BLaER1 (cell line): ENCODE measurements around the gene CAPN3.
A peak's percentile ranks its signal among the peaks of the same experiment; 100 is the strongest.

Experiments used
- H3K27ac ChIP-seq: shearing (Covaris generic); formaldehyde crosslinking; 2 replicates; pipeline ENCODE4 v1.8.1; 2022
- H3K27me3 ChIP-seq: shearing (Covaris generic); formaldehyde crosslinking; 2 replicates; pipeline ENCODE4 v1.8.1; 2022
- H3K36me3 ChIP-seq: shearing (Covaris generic); formaldehyde crosslinking; 2 replicates; pipeline ENCODE4 v1.8.1; 2022
- H3K4me1 ChIP-seq: shearing (Covaris generic); formaldehyde crosslinking; 2 replicates; pipeline ENCODE4 v1.8.1; 2022
- H3K4me2 ChIP-seq: shearing (Covaris generic); formaldehyde crosslinking; 2 replicates; pipeline ENCODE4 v1.8.1; 2022
- H3K4me3 ChIP-seq: shearing (Covaris generic); formaldehyde crosslinking; 2 replicates; pipeline ENCODE4 v1.8.1; 2022
- H3K9ac ChIP-seq: shearing (Covaris generic); formaldehyde crosslinking; 2 replicates; pipeline ENCODE4 v1.8.1; 2022
- H3K9me3 ChIP-seq: shearing (Covaris generic); formaldehyde crosslinking; 2 replicates; pipeline ENCODE4 v1.8.1; 2022
- H4K20me1 ChIP-seq: shearing (Covaris generic); formaldehyde crosslinking; 2 replicates; pipeline ENCODE4 v1.8.1; 2022
- Cebpa-rat ChIP-seq: shearing (Covaris generic); IDR thresholded peaks from 2 replicates; pipeline ENCODE4 v1.8.1; 2022

CAPN3 gene

GRCh38 chr15:42367041-42367440 is 7.7 kb downstream of the CAPN3 start:
- Histone ChIP-seq H3K4me2 (peak overlapping the region; percentile 33), H3K27me3 (no peaks in the 10 kb centered on the region), H3K4me1 (peaks cover 11% of the 10 kb centered on the region), H3K9me3 (peaks cover 4% of the 10 kb centered on the region; the same call in 1 of the 2 replicates), H3K9ac (no peak overlapping the region), H4K20me1 (no peaks in the 10 kb centered on the region), H3K36me3 (no peaks in the 10 kb centered on the region), H3K27ac (no peak overlapping the region), H3K4me3 (no peak overlapping the region)
- no peak for TF ChIP-seq Cebpa-rat

- Histone ChIP-seq H3K36me3 (no peaks in the 10 kb centered on the region), H3K9ac (no peak overlapping the region), H3K4me1 (peaks cover 11% of the 10 kb centered on the region), H3K9me3 (peaks cover 4% of the 10 kb centered on the region; the same call in 1 of the 2 replicates), H4K20me1 (no peaks in the 10 kb centered on the region), H3K27me3 (no peaks in the 10 kb centered on the region), H3K4me2 (no peak overlapping the region), H3K27ac (no peak overlapping the region), H3K4me3 (no peak overlapping the region)
- no peak for TF ChIP-seq Cebpa-rat
Observed at GRCh38 chr15:42368096-42368495, 8.8 kb downstream of the CAPN3 start.

DNA sequence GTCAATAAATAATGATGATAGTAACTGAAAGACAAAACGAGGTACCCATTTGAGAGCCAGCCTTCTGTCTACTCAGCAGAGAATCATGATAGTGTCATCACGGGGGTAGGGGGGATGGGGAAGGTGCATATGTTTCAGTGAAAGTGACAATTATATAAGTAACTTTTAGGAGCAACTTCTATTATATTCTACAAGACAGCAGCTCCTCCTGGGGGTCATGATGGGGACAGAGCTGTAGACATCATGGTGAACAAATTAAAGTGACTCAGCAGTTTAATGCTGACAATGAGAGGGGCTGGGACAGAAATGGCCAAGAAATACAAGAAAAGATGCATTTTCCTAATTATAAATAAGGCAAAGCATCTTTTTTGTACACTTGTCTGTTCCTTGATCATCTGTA is 11.8 kb downstream of the CAPN3 start:
- no peak for TF ChIP-seq Cebpa-rat
- H3K9me3 ChIP-seq, result peaks cover 4% of the 10 kb centered on the region; the same call in 1 of the 2 replicates

DNA sequence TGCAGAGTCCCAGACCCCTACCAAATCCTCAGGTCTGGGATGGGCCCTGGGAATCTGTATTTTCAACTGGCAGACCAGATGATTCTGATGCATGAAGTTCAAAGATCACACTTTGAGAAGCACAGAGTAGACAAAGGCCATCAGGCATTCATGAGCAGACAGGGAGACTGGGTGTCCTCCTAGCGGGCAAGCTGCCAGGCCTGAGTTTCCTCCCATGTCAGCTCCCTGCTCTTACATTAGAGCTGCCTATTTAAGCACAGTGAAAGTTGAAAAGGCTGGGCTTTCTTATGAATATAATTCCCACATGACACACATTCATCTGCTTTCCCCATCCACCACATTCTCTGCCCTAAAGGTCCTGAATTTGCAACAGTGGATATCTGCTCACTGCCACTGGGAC is 14.0 kb downstream of the CAPN3 start:
- no peak overlapping the region for H3K4me3 ChIP-seq
- H3K9me3 ChIP-seq, result peaks cover 17% of the 10 kb centered on the region
- H3K4me1 ChIP-seq, result no peaks in the 10 kb centered on the region
- H3K36me3 ChIP-seq, result peaks cover 5% of the 10 kb centered on the region; the same call in 1 of the 2 replicates
- no peak for TF ChIP-seq Cebpa-rat
- H3K27me3 ChIP-seq, result no peaks in the 10 kb centered on the region
- H3K4me2 ChIP-seq, result no peak overlapping the region
- no peak overlapping the region for H3K27ac ChIP-seq
- no peaks in the 10 kb centered on the region for H4K20me1 ChIP-seq
- H3K9ac ChIP-seq, result no peak overlapping the region

More for the DNA sequence above, 11.8 kb downstream of the CAPN3 start:
- no peak overlapping the region for H3K4me2 ChIP-seq
- H3K4me1 ChIP-seq, result peaks cover 11% of the 10 kb centered on the region
- H4K20me1 ChIP-seq, result no peaks in the 10 kb centered on the region
- no peaks in the 10 kb centered on the region for H3K36me3 ChIP-seq
- H3K27ac ChIP-seq, result no peak overlapping the region
- no peaks in the 10 kb centered on the region for H3K27me3 ChIP-seq
- H3K9ac ChIP-seq, result no peak overlapping the region
- no peak overlapping the region for H3K4me3 ChIP-seq

- Histone ChIP-seq H3K9me3 (peaks cover 22% of the 10 kb centered on the region), H4K20me1 (no peaks in the 10 kb centered on the region), H3K4me1 (no peaks in the 10 kb centered on the region), H3K27ac (no peak overlapping the region), H3K36me3 (peaks cover 5% of the 10 kb centered on the region; the same call in 1 of the 2 replicates), H3K4me3 (no peak overlapping the region), H3K4me2 (no peak overlapping the region), H3K9ac (no peak overlapping the region), H3K27me3 (no peaks in the 10 kb centered on the region)
- TF ChIP-seq Cebpa-rat, result no peak
Observed at GRCh38 chr15:42373936-42374335, 14.6 kb downstream of the CAPN3 start.

DNA sequence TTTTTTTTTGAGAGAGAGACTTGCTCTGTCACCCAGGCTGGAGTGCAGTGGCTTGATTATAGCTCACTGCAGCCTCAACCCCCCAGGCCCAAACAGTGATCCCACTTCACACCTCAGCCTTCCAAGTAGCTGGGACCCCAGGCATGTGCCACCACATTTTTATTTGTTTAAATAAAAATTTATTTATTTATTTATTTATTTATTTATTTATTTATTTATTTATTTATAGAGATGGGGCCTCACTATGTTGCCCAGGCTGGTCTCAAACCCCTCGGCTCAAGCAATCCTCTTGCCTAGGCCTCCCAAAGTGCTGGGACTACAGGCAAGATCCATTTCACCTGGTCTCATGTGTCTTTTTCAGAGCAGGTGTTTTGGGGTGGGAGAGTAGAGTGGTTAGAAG is 15.5 kb downstream of the CAPN3 start:
- Histone ChIP-seq H3K27me3 (no peaks in the 10 kb centered on the region), H3K4me1 (no peaks in the 10 kb centered on the region), H3K36me3 (peaks cover 5% of the 10 kb centered on the region; the same call in 1 of the 2 replicates), H4K20me1 (no peaks in the 10 kb centered on the region), H3K9me3 (peaks cover 23% of the 10 kb centered on the region), H3K4me2 (no peak overlapping the region), H3K4me3 (no peak overlapping the region), H3K9ac (no peak overlapping the region), H3K27ac (no peak overlapping the region)
- TF ChIP-seq Cebpa-rat, result no peak

DNA sequence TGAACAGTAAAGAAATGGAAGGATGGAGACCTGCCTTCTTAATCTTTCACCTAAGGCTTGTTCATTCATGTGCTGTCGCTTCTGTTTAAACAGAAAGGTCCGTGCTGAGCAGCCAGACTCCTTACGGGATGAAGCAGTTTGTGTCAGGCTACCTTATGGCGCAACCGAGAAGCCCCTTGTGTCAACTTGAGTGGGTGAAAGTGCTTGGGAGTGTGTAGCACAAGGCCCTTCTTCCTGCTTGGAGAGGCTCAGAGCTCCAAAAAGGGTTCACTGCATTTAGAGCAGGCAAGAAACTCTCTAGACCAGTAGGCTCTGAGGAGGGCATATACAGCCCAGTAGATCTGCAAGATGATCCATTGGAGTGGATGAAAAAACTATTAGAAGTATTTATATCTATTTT is 16.0 kb downstream of the CAPN3 start:
- no peak overlapping the region for H3K4me3 ChIP-seq
- no peak overlapping the region for H3K9ac ChIP-seq
- H3K27me3 ChIP-seq, result no peaks in the 10 kb centered on the region
- H3K9me3 ChIP-seq, result peaks cover 23% of the 10 kb centered on the region
- H3K27ac ChIP-seq, result no peak overlapping the region
- peaks cover 5% of the 10 kb centered on the region; the same call in 1 of the 2 replicates for H3K36me3 ChIP-seq
- no peak overlapping the region for H3K4me2 ChIP-seq
- H4K20me1 ChIP-seq, result no peaks in the 10 kb centered on the region
- TF ChIP-seq Cebpa-rat, result no peak
- no peaks in the 10 kb centered on the region for H3K4me1 ChIP-seq

GRCh38 chr15:42375941-42376340 is 16.6 kb downstream of the CAPN3 start:
- Histone ChIP-seq H4K20me1 (no peaks in the 10 kb centered on the region), H3K4me3 (no peak overlapping the region), H3K9ac (no peak overlapping the region), H3K27me3 (no peaks in the 10 kb centered on the region), H3K4me2 (no peak overlapping the region), H3K4me1 (no peaks in the 10 kb centered on the region), H3K9me3 (peaks cover 23% of the 10 kb centered on the region), H3K27ac (no peak overlapping the region), H3K36me3 (peaks cover 5% of the 10 kb centered on the region; the same call in 1 of the 2 replicates)
- TF ChIP-seq Cebpa-rat, result no peak

GRCh38 chr15:42378011-42378410 is 18.7 kb downstream of the CAPN3 start:
- Histone ChIP-seq H3K27ac (no peak overlapping the region), H3K9me3 (peaks cover 23% of the 10 kb centered on the region), H3K27me3 (no peaks in the 10 kb centered on the region), H3K4me3 (no peak overlapping the region), H4K20me1 (no peaks in the 10 kb centered on the region), H3K4me1 (no peaks in the 10 kb centered on the region), H3K9ac (no peak overlapping the region), H3K36me3 (peaks cover 5% of the 10 kb centered on the region; the same call in 1 of the 2 replicates), H3K4me2 (no peak overlapping the region)
- no peak for TF ChIP-seq Cebpa-rat

DNA sequence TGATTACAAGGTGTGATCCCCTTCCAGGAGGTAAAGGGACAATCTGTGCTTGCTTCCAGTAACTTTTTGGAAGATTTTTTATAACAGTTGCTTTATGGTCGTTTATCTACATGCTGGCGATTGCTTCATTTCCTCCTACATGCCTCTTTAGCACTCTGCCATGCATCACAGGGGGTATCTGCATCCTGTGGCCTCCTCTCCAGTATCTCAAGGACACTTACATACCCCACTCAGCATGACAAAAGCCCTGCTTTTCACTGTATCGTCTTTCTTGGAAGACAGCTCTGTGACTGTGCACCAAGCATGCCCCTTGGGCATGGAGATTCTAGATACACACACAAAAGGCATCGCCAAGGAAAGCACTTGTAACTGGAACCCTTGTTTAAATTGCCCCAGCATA is 25.3 kb downstream of the CAPN3 start:
- Histone ChIP-seq H3K27ac (peak overlapping the region; percentile 83), H3K9ac (no peak overlapping the region), H3K4me3 (no peak overlapping the region), H3K27me3 (no peaks in the 10 kb centered on the region), H3K36me3 (no peaks in the 10 kb centered on the region), H3K9me3 (no peaks in the 10 kb centered on the region), H3K4me1 (peaks cover 56% of the 10 kb centered on the region), H4K20me1 (no peaks in the 10 kb centered on the region), H3K4me2 (peak overlapping the region; percentile 82)
- TF ChIP-seq Cebpa-rat, result no peak
